Measurements from ENCODE around the gene RNF225.
"Not testable (repeated sequence)": the region's sequence is repeated elsewhere in the genome, so short reads cannot be mapped to it uniquely, and the experiment has no call there.

RNF225 gene

DNA sequence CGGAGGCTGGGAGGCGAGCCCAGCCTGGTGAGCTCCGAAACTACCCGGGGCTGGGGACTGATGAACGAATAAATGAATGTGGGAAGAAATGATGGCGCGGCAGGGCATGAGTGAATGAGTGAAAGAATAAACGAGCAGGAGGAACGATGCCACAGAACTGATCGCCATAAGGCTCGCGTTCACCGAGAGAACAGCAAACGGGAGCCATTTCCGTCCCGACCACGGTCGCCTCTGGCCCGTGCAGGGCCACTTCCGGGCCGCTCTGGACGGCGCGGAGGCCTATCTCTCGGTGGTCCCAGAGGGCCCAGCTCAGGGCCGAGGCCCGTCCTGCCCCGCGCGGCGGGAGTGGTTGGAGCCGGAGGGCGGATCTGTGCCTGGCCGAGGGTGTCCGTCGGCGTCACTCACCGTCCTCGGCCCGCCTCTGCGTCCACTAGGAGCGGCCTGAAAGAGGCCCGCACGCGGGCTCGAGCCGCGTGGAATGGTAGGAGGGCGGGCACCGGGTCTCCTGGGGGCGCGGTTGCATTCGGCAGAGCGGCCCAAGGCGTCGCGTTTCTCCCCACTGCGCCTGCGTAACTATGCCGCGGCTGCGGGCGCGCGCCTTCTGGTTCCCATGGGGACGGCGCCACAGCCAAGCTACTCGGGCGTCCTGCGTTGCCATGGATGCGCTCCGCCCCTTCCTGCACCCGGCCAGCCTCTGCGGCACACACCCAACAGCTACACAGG lies 33.0 kb upstream of the RNF225 start, which contains the start of gene ZNF497:
ZNF497 (minus strand) TSS at position 480 of the 723 bp plus-strand sequence. CDS start 5,116 bp downstream, outside the sequence.
- DNase-seq (ENCODE audit: low read depth), result peak; percentile 86

GRCh38 chr19:58364146-58364545 lies 31.3 kb upstream of the RNF225 start:
- no peak for DNase-seq (ENCODE audit: low read depth)

DNA sequence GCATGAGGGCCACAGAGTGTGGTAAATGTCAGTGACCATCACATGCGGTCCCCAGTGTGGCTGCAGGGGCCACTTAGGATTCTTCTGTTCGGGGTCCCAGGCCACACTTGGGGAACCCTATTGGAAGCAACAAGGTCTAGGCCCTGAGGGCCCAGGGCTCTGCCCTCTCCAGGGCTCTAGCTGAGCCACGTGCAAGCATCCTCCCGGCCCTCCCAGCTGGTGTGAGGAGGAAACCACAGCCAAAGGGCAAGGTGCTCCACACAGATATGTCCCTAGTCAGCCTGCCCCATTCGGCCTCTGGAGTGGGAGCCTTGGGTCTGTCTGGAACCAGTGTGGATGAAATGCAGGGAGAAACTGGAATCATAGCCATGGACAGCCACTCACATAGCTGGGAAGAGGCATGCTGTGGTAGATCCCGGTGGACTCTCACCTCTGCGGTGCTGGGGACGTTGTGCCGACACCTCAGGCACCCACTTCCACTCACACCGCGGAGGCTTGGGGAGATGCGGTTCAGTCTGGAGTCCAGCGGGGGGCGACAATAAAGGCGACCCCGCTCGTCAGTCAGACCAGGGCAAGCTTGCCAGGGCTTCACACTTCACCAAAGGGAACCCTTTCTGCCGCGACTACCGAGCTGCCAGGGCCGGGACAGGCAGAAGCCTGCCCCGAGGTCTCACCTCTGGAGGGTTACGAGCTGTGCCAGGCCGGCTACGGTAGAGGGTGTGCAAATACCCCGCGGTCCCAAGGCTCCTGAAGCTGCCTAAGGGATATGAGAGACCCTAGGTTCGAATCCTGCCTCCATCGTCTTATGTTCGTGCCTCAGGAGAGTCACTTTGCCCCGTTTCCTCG lies 28.6 kb upstream of the RNF225 start:
- no peak for DNase-seq (ENCODE audit: low read depth)

- DNase-seq (ENCODE audit: low read depth), result no peak
Observed at GRCh38 chr19:58367698-58368454, 27.6 kb upstream of the RNF225 start.

DNA sequence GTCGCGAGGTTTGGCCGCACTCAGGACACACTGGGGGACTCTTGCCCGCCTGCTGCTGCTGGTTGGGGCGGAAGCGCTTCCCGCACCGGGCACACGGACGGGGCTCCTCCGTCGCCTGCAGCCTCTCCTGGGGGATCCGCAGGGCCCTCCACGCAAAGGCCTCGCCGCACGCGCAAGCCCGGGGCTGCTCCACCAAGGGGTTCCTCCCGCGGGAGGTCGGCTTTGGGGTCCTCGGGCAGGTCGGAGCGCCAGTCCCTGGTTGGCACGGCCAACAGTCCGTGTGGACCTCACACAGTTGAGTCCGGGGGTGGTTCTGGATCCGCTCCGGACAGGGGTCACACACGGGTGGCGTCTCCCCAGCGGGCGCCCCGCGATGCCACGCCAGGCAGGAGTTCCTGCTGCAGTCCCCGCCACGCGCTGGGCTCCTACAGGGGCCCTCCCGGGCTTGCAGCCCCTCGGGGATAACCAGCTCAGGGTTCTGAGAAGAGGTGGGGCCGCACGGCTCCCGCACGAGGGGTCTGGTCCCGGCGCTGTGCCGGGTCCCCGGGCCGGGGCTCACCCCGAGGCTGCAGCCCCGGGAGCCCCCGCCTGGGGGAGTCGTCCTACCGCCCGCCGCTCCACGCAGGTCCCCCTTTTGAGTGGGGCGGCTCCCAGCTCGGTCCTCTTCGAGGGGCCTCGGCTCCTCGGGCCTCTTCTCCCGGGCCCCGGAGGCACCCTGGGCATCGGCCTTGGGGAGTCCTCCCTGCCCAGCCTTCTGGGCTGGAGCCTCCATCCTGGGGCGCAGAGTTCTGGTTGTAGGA lies 26.7 kb upstream of the RNF225 start:
- no peak for DNase-seq (ENCODE audit: low read depth)

GRCh38 chr19:58372311-58373133 lies 22.9 kb upstream of the RNF225 start:
- DNase-seq (ENCODE audit: low read depth), result no peak

DNA sequence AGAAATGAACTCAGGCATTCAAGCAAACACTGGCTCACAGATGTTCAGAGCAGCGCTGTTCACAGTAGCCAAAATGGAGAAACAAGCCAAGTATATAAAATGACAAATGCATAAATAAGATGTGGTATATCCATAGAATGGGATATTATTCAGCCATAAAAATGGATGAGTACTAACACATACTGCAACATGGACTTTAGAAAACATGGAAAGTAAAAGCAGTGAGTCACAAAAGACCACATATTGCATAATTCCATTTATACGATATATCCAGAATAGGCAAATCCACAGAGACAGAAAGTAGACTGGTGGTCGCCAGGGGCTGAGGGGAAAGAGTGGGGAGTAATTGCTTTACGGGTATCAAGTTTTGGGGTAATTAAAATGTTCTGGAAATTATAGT lies 21.3 kb upstream of the RNF225 start:
- DNase-seq (ENCODE audit: low read depth), result no peak

DNA sequence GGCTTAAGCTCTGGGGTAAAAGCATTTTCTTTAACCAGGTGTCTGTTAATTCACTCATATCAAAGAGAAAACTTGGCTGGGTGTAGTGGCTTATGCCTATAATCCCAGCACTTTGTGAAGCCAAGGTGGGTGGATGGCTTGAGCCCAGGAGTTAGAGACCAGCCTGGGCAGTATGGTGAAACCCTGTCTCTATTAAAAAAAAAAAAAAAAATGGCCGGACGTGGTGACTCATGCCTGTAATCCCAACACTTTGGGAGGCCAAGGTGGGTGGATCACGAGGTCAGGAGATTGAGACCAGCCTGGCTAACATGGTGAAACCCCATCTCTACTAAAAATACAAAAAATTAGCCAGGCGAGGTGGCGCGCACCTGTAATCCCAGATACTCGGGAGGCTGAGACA lies 18.7 kb upstream of the RNF225 start:
- DNase-seq (ENCODE audit: low read depth), result not testable (repeated sequence)

DNA sequence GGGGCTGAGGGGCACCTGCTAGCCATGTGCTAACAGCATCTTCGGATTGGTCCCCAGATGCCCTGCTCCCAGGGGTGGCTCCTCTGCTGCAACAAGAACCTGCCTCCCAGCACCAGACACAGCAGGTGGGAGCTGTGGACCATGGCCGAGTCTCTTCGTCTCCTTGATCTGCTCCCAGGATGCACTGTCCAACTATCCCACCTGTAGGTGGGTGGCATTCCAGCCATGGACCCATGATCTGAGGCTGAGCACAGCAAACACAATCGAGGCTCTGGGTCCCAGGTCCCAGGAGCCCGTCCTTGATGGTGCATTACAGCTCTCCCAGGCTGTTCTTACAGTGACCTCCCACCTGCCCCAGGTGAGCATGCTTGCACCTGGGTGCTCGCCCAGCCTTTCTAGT lies 16.2 kb upstream of the RNF225 start:
- DNase-seq (ENCODE audit: low read depth), result no peak

GRCh38 chr19:58380037-58380661 lies 15.3 kb upstream of the RNF225 start:
- DNase-seq (ENCODE audit: low read depth), result no peak

GRCh38 chr19:58380662-58381459 lies 14.6 kb upstream of the RNF225 start, which contains the start of gene ZNF837:
Gene ZNF837 (minus strand): TSS chr19:58381030. CDS start chr19:58369332, 11,698 bp downstream.
- DNase-seq (ENCODE audit: low read depth), result peak; percentile 99

GRCh38 chr19:58381460-58382212 lies 13.8 kb upstream of the RNF225 start:
- no peak for DNase-seq (ENCODE audit: low read depth)

DNA sequence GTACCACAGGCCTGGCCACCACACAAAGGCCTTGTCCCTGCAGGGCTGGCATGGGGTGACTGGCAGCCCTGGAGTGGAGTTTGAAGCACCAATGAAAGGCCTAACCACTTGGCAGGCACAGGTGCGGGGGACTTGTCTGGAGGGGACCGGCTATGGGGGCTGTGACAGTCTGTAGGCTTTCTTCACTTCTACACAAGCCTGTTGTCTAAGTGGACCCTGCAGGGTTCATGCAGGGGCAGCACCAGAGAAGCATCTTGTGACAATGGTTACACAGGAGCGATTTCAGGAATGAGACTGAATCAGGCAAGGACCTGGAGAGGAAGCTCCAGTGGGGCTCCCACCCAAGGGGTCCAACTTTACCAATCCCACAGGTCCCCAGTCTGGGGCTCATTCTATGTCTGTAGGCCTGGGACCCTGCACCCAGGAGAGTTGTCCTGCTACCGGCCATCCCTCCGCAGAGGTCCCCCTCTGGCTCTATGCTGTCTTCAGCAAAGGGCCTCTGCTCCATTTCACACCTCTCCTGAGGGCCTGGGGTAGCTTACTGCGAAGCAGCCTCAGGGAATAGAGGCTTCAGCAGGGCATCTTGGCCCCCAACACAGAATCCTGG lies 12.4 kb upstream of the RNF225 start:
- no peak for DNase-seq (ENCODE audit: low read depth)

DNA sequence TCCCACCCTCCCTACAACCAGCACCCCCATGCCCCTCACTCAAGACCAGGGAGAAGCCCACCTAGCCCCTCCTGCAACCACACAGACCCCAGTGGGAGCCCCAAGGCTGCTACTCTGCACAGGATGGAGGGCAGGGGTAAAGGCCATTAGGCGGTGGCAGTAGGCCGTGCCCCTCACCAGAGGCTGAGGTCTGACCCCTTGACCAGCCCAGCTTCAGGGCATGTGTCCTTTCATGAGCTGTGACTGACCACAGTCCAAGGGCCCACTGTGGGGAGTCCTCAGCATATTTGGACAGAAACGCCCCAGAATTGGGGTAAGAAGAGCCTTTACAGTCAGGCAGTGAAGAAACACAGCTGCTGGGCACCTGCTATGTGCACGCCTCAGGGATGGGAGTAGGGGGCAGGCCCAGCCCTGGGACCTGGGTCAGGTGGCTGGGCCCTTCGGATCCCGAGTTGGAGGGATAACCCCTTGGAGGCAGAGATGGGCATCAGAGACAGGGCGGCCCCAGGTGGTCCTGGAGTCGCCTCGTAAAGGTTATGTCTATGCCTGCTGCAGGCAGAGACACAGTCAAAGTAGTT lies 10.1 kb upstream of the RNF225 start:
- DNase-seq (ENCODE audit: low read depth), result no peak

DNA sequence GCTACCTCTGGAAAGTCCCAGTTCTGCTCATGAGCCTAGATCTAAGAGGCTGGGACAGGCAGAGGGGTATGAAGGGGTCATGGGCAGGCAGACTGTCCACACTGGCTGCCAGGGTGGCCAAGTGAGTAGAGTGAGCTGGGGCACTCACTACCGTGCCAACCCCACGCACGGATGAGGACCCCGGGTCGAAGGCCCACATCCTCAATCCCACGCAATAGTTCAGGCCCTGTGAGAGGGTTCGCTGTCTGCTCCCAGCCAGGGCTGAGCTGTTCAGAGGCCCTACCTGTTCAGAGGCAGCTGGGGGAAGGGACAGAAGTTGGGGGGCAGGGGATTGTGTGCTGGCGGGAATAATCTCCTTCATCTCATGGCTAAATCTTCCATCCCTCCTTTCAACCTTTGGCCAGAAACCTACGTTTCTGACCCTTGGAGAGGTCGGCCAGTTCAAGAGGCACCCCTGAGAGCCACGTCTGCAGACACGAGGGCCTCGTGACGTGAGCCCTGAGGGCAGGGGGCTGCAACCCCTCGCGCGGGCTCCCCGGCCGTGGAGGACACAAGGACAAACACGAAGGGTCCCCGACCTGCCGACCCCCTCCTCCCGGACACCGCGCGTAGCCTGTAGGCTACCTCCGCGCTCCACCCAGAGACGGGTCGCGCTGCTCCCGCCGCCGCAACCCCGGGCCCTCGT lies 9.4 kb upstream of the RNF225 start:
- no peak for DNase-seq (ENCODE audit: low read depth)

GRCh38 chr19:58386576-58387337 lies 8.7 kb upstream of the RNF225 start, which contains the start of gene RPS5:
Gene RPS5 (plus strand): TSS chr19:58387269. CDS start chr19:58388138, 869 bp downstream.
- DNase-seq (ENCODE audit: low read depth), result peak; percentile 96

Data from HS-5 (cell line).